Nucleus accumbens (tissue), 56 donors: Measurements from ENCODE around the gene SHISA8.
"Not testable (repeated sequence)": the region's sequence is repeated elsewhere in the genome, so short reads cannot be mapped to it uniquely, and the experiment has no call there.

Source experiments
- DNase-seq, 56 donors: peaks; one replicate each; lab custom pipeline; 2025; lab: John Stamatoyannopoulos, UW

Gene SHISA8

GRCh38 chr22:41915035-41915785 is at the start of gene SHISA8:
Gene SHISA8, minus strand, starts transcription at chr22:41915074. Its CDS starts 407 bp downstream, at chr22:41914667.
- DNase-seq, result peak in 2 of 56 donors; percentile 7 to 31

DNA sequence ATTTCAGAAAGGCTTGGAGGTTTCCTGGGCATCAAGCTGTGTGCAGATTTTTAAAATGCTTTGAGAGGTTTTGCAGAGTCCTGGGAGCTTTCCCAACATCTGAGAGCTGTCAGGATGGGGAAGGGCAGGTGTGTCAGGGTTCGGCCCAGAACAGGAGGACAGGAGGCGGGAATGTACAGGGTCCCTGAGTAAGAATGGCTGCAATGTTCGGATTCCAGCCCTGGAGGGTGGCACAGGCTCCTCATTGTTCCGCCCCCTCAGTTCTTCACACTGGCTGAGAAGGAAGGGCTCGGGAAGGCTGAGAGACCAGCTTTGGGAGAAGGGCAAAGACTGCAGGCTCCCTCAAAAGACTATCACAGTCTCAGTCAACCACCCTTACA is 49.2 kb upstream of the SHISA8 start:
- DNase-seq, result peak in 5 of 56 donors; percentile 42 to 65 (median 51)

- DNase-seq, result peak in 45 of 56 donors; percentile 17 to 87 (median 48)
Measured at GRCh38 chr22:41963453-41964111, 48.7 kb upstream of the SHISA8 start.

DNA sequence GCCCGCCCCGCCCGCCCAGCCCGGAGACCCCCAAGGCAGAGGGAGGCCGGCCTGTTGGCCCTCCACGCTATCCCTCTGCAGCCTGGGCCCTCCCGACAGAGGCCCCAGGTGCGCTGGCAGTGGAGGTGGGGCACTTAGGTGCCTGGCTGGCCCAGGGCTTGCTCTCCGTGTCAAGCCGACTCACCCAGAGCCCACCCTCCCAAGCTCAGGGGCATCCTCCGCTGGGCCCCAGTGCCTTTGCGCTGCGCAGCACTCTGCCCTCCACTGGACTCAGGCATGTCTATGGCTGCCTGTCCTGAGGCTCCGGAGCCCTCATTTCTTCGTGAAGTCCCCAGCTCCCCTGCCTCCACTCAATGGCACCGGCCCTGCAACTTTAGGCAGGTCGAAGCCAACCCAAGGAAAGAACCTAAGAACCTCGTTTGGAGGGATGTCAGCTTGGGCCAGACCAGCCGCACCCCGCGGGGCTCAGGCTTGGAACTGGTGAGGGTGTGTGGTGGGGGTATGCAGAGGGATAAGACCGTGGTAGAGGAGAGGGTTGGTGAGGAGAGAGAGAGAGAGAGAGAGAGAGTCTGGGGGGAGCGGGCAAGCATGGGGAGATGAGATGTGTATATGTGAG is 43.2 kb upstream of the SHISA8 start:
- DNase-seq, result no peak

- DNase-seq, result peak in 1 of 56 donors; percentile 43
Measured at GRCh38 chr22:41952713-41953112, 37.8 kb upstream of the SHISA8 start.

DNA sequence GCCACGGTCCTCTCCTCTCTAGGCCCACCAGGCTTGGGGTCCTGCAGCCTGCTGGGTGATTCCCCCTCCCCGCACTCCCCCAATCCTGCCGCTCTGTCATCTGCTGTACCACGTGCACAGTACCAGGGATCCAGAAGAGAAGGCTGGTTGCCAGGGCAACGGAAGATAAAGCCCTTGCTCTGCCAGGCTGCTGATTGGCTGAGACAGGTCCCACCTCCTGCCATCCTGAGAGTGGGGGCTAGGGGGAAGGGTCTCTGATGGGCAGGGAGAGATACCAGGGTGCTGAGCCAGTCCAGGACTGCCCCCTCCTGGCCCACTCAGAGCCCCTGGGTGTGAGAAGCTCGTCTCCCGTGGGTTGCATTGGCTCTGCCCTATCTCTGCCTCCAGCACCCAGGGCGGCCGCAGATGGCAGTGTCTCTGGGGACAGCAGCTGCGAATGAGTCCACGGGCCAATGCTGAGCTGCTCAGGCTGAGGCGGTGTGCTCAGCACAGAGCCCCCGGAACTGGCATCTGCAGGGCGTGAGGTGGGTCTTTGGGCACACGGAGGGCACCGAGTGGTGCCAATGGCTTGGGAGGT is 37.1 kb upstream of the SHISA8 start, which contains the start of gene SMIM45:
Gene SMIM45 (plus strand): TSS at position 253 of the 577 bp plus-strand sequence.
- DNase-seq, result peak; percentile 18 to 97 (median 83)

- DNase-seq, result no peak
Measured at GRCh38 chr22:41949297-41949965, 34.6 kb upstream of the SHISA8 start.

- DNase-seq, result not testable (repeated sequence)
Measured at GRCh38 chr22:41948928-41949296, 34.0 kb upstream of the SHISA8 start.

DNA sequence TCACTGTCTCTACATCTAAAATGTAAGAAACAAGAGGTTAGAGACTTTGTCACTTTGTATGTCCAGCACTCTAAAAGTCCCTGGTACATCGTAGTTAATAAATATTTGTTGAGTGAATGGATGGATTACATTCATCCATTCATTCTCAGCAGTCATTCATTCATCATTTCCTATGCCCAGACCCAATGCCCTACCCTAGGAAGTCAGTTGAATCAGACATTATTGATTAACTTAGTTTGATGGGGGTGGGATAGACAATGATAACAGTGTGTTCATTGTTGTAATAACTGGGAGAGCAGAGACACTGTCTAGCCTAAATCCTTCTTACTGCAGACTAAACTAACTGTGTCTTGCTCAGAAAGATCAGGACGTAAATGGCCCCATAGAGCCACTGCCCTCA is 33.3 kb upstream of the SHISA8 start:
- no peak for DNase-seq

DNA sequence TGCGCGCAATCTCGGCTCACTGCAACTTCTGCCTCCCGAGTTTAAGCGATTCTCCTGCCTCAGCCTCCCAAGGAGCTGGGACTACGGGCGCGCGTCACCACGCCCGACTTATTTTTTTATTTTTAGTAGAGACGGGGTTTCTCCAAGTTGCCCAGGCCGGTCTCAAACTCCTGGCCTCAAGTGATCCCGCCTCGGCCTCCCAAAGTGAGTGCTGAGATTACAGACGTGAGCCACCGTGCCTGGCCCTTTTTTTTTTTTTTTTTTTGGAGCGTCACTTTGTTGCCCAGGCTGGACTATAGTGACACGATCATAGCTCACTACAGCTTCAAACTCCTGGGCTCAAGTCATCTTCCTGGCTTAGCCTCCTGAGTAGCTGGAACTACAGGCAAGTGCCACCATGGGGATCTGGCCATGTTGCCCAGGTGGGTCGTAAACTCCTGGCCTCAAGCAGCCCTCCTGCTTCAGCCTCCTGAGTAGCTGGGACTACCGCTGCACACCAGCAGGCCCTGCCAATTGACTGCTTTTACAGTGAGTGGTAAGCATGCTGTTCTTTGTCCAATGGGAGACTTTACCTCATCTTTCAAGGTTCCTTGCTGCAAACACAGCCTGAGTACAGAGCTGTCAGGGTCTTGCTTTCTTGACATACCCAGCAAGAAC is 32.7 kb upstream of the SHISA8 start:
- DNase-seq, result no peak

GRCh38 chr22:41946629-41947423 is 32.0 kb upstream of the SHISA8 start, which contains the start of gene CENPM:
Gene CENPM, minus strand, starts transcription at chr22:41947152. Its CDS starts 76 bp downstream, at chr22:41947076.
- peak; percentile 63 to 97 (median 92) for DNase-seq

GRCh38 chr22:41943661-41944209 is 28.9 kb upstream of the SHISA8 start:
- peak in 4 of 56 donors; percentile 9 to 44 (median 16) for DNase-seq

DNA sequence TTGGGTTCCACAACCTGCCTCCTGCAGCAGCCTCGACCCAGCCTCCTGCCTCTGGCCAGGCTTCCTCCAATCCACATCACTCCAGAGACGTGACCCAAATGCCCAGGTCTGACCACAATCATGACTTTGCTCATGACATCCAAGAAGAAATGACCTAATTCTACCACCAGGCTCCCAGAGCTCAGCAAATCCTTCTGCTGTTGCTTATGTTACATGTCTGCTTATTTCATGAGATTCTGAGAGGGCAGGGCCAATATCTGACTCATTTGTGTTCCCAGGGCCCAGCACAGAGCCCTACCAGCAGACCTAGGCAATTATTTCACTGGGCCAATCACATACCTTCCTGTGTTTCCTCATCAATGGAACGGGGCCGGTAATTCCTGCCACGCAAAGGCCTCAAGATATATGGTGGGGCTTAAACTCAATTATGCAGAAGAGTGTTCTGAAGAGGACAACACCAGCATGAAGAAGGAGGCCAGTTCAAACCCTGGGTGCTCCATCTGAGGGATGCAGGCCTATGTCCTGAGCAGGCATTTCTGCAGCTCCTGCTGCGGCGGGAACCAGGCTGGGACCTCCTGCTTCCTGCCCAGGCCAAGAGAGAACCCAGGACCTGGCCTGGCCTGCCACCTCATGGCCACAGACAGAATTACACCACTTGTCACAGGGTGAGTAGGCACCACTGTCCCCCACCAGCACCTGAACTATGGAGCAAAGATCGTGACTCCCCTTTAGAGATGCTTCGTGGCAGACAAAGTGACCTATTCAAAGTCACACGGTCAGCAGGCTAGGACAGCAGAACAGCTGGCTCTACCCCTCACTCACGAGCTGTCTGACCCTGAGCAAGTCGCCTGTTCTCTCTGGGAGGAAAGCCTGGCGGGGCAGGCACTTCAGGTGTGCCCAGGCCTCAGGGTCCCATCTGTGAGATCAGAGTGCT is 26.2 kb upstream of the SHISA8 start:
- peak in 55 of 56 donors; percentile 26 to 93 (median 73) for DNase-seq

GRCh38 chr22:41939981-41940831 is 25.3 kb upstream of the SHISA8 start:
- peak in 26 of 56 donors; percentile 11 to 62 (median 35) for DNase-seq

GRCh38 chr22:41936894-41937169 is 22.0 kb upstream of the SHISA8 start:
- no peak for DNase-seq

DNA sequence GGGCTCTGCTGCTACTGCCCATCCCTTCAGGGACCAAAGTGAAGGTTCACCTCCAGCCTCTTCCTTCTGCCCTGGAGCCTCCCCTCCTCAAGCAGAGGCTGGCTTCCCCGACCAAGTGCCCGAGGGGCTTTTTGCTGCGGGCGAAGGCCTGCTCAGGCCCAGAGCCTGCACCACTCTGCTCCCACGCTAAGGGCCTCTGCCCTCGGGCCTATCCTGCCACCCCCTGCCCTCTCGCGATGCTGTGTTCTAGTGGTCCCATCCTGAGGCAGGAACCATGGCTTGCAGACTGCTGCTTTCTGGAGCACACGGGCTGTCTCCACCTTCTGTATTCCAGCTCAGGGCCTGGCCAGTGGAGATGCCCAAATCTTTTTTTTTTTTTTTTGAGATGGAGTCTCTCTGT is 20.6 kb upstream of the SHISA8 start:
- DNase-seq, result no peak

DNA sequence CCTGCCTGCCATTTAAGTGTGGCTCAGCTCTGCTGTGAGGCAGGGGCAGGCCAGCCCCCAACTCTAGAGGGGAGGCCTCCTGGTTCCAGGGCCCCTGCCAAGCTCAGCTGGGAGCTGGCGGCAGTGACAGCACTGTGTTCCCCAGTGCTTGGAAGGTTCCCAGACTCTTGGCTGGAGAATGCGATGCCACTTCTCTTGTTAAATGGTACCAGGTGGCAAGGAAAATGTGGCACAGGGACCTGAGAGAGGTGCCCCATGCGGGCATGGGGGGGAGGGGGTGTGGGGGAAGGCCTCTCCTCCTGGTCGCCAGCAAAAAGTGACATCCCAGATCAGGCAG is 20.1 kb upstream of the SHISA8 start:
- peak in 6 of 56 donors; percentile 7 to 52 (median 17) for DNase-seq
